Right ventricle myocardium inferior (tissue), 1 donor: ENCODE results near the gene MRPL16. TPM values are rescaled to one million over a fixed set of nuclear protein-coding genes. Genes with fewer than 3 reads are reported as not detected.
"Not testable (repeated sequence)": the region's sequence is repeated elsewhere in the genome, so short reads cannot be mapped to it uniquely, and the experiment has no call there.

Experiments
- ATAC-seq: fragments of 200-7000 bp; cut with Tn5 transposase; one replicate; pipeline ENCODE4 v1.9.1; 2020; ENCODE audit warnings: mild to moderate bottlenecking, moderate library complexity
- DNase-seq: peaks from one replicate; pipeline ENCODE4 v3.0.0; 2021; ENCODE audit errors: missing footprints
- intact Hi-C: fragments of 100-400 bp; cut with DNase I; formaldehyde crosslinking; loops from one replicate; pipeline ENCODE4 v1.11.0; 2022
- total RNA-seq: library from RNA; stranded (reverse); fragmentation: NEBNext Ultra II Directional; extraction: Animal tissue kit (Norgen Biotek cat#: 25700); gene quantifications from one replicate; pipeline ENCODE4 v1.2.1, GENCODE V29; 2021
- donor health status: DM: no; HTN: yes; CAD: no; lungs with severe emphysema.

Gene MRPL16
- total RNA-seq, 1 donor from 2014 or later, result 92.9 TPM

DNA sequence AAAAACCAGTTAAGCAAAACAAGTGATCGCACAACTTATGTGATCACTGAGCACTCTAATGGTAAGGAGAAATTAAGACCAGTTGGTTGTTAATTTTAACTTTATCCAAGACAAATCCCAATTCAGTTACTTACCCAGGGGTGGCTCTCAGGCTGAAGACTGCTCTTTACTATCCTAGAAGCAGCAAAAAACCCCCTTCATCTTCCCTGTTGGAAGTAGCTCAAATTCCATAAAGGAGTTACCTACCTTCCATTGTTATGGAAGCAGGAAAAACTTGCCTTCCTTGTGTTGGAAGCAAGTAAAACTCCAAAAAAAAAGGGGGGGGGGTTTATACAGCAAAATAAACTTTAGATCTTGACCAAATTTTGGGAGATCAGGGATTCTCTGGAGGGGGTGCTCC is 5.2 kb upstream of the MRPL16 start:
- DNase-seq (no peak), ATAC-seq (no peak)
- intact Hi-C loops, result no loop called here

DNA sequence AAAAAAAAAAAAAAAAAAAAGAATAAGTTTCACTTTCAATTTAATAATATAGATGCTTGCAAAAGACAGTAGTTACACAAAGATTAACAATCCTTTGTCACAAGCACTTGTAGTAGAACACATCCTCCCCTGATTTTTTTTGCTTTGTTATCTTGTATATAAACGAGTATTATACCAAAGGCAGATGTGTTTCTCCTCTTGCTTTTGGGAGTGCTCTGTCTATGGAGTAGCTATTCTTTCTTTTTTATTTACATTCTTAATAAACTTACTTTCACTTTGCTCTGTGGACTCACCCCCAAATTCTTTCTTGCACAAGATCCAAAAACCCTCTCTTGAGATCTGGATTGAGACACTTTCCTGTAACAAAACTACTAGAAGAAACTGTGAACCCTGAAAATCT is 3.4 kb upstream of the MRPL16 start:
- DNase-seq (no peak), ATAC-seq (no peak)
- intact Hi-C loops, result no loop called here

DNA sequence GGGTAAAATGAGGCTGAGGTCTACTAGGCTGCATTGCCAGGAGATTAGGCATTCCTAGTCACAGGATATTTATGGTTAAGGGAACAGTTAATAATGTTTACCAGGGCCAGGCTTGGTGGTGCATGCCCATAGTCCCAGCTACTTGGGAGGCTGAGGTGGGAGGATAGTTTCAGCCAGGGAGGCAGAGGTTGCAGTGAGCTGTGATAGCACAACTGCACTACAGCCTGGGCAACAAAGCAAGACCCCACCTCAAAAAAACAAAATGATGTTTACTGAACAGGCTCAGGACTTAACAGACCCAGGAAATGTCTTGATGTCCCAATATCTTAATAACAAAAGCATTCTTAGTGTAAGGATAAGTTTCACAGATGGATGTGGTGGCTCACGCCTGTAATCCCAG is 2.8 kb upstream of the MRPL16 start:
- intact Hi-C loops, result no loop called here
- ATAC-seq, result no peak

DNA sequence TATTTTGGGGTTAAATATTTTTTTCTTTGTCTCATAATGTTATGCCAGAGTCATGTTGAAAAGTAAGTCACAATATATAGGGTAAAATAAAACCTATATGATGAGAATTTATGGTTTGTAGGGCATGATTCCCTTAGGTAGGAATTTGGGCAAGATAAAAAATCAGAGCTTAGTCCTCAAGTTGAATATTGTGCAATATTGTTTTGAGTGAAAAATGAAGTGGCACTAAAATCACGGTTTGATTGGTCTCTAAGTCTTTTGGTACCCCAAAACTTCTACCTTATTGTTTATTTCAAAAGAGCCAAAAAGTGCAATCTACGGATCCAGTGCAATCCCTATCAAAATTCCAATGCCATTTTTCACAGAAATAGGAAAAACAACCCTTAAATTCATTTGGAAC is 1.6 kb upstream of the MRPL16 start:
- no peak for ATAC-seq
- DNase-seq, result no peak
- intact Hi-C loops, result no loop called here

More for the DNA sequence above, 2.8 kb upstream of the MRPL16 start:
- DNase-seq, result no peak

DNA sequence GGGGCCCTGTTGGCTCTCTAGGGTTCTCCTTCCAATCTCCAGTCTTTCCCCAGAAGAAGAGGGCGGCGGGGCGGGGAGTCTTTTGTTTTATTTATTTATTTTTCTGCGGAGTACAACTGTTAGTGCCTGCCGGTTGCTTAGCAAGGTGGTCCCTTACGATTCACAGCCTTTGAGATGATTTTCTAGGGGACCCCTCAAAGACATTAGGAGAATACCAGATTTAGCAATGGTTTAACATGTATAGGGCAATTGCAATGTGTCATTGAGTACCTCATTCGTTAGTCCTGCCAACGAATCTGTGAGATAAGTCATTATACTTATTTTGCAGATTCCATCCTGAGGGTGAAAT is 307 bp upstream of the MRPL16 start:
- DNase-seq (no peak), ATAC-seq (no peak)
- intact Hi-C loops, result loop anchor here (2.0 kb wide), 1 partner anchor 56 kb away; the partner anchor contains the start of gene STX3

DNA sequence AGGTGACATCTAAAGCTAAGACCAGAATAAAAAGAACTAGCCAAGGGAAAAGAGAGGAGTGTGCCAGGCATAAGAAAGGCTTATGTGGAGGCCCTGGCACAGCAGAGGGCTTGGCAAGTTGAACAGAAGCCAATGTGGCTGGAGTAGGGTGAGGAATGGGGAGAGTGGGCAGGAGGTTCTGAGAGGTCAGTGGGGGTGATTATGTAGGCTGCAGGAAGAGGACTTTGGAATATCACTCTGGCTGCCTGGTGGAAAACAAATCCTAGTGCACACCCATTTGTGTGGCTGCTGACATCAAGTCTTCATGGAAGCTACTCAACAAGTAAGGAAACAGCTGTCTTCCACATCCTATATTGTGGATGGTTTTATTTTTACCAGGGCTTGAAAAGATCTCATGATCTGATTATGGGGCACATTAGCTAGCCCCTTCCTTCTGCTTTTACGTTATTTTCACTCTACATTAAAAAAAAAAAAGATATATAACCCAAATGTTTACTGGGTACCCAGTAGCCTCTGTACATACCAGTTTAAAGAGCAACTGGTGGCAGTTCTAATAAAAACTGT is 3.4 kb downstream of the MRPL16 start:
- ATAC-seq, result no peak
- DNase-seq, result no peak
- intact Hi-C loops, result no loop called here

DNA sequence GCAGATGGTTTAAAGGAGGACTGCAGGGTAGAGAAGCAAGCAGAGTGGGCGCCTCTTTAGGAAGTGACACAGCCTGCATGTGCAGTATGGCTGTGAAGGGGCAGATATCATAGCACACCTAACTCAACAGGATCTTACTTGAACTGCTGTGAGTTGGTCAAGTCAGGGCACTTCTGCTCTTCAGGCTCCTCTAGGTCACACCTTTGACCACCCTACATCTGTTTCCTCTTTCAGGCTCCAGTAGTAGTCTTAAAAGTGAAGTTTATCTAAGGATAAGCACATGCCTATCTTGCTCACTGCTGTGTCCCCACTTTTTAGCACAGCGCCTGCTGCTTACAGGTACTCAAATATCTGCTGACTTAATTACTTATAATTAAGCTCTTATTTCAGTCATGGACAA is 6.5 kb downstream of the MRPL16 start:
- no peak for DNase-seq
- intact Hi-C loops, result loop anchor here (2.0 kb wide), 1 partner anchor 135 kb away; the partner anchor contains the start of gene PATL1
- no peak for ATAC-seq

DNA sequence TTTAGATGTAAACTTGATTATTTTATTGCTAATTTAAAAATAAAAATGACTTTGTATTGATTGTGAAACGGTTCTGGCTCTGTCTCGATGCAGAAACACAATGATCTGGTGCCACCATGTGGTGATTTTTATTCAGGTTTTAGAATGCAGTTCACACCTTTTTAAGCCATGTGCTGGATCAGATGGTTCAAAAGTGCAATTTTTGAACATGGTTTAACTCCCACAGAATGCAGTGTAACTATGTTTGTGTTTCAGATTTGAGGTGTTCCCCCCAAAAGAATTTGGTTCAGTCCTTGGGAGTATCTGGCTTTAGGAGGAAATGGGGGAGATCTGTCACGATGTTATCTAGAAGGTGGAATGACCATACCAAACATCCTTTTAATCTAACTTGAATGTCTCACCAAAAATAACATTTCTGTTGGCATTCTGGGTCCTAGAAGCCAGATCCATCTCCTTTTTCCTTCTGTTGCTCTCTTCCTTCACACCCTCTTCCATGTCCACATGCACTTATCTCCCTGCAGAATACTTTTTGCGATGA is 7.9 kb downstream of the MRPL16 start:
- DNase-seq, result no peak
- ATAC-seq, result peak; percentile 87
- intact Hi-C loops, result loop anchor here (1.0 to 2.0 kb wide), 2 partner anchors 48 to 266 kb away; no protein-coding TSS in a partner anchor

DNA sequence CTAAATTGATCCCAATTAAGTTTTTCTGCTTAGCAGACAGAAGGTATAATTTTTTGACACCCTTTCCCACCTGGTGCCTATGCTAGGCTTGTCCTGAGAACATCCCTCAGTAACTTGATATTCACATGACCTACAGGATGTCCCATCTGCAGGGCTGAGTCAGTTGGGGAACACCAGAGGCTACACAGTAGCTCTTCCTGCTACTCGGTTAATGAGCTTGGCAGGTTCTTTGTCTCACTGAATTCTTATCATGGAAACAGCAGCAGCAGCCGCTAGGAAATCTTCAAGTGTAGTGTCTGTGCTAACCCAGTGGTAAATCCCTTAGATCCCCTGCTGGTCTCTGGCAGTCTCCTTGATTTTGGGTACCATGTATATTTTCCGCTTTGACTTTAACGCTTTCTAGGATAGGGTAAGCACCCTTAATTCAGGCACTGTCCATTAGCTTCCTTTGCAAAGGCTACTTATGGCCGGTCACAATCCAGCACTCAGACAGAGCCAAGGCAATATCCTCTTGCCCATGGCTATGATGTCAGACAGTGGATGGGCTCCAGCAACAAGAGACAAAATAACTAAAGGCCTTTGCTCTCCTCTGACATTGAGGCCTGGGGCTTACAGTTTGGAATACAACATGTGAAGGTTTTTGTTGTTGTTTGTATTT is 8.5 kb downstream of the MRPL16 start:
- intact Hi-C loops, result loop anchor here (1.0 to 2.0 kb wide), 2 partner anchors 48 to 265 kb away; no protein-coding TSS in a partner anchor
- DNase-seq (no peak), ATAC-seq (peak; percentile 83)

DNA sequence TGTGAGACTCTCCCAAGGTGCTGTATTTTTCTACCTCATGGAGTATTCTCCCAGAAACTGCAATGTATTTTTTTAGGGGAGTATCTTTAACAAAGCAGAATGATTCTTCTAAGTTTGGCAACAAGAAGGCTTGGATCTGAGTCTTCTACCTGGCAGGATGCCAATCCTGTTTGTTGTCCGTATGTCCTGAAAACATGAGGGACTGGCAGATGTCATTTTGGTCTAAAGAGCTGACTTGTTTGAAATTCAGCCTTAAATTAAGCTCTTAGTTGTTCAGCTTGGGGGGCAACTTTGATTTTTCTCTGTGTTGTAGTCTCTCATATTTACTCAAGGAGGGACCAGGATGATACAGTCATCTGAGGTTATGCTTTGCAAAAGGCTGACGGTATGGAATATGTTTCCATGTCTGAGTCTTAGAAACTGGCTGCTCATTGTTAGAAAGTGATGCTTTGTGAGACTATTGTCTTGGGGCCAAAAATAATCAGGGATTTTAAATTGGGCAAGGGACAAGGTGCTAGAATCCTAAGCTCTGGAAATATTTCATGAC is 9.3 kb downstream of the MRPL16 start:
- intact Hi-C loops, result no loop called here
- no peak for ATAC-seq

DNA sequence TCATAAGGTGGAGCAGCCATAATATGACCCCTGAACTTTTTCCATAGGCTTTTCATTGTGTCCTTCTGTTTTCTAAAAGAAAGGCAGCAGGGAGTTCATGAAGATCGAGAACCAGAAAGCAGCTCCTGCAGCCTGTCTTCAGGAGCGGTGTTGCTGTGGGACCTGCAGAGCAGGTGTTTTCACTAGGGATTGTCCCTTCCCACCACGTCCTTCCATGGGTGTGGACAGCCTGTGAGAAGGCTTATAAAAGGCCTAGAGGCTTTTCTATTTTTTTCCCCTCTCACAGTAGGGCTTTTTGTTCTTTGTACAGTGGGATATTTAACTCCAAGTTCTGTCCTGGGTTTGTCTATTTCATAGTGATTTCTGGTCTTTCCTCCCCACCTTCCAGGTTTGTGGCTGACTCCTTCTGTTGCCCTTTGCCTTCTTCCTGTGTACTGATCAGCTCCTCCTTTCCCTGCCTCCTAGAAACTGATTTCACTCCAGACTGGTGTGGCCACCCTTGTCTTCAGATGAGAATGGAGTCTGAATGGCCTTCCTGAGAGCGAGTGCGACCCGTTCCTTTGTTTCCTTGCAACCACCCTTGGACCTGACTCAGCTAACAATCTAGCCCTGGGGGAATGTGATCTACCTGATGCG is 10.1 kb downstream of the MRPL16 start:
- intact Hi-C loops, result no loop called here
- ATAC-seq (no peak), DNase-seq (no peak)

More for the DNA sequence above, 9.3 kb downstream of the MRPL16 start:
- DNase-seq, result no peak

DNA sequence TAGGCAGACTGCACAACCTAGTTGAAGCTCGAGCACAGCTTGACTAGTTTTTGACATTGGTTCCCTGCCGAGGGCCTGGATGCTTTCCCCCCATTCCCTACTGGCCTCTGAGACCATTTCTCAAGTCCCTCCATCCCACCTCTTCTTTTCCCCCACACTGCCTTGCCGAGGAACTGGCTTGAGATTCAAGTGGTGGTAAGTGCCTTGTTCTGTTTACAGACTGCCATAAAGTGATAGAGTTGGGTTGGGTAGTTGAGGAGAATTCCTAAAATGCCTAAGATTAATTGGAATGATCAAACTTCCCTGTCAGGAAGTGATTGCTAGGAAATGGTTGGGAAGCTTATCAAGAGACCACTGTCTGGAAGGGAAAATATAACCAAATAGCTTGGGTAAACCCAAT is 16.2 kb downstream of the MRPL16 start:
- intact Hi-C loops, result no loop called here
- no peak for ATAC-seq
- no peak for DNase-seq

DNA sequence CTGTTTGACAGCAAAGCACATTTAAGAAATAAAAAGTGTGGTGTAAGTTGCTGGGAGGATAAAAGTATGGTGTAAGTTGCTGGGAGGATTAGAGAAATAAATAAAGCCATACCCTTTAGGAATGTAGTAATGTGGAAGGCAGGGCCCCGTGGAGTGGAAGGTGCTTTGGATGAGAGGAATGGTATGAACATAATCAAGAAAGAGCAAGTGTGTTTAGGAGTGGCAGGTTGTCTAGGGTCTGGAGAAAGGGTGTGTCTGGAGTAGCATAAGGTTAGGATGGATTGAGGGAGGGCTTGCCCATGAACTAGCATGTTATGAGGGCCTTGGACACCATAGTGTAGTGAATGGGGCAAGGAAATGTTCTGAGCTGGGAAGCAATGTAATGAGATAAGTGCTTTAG is 18.1 kb downstream of the MRPL16 start:
- intact Hi-C loops, result no loop called here
- no peak for ATAC-seq
- DNase-seq, result no peak

DNA sequence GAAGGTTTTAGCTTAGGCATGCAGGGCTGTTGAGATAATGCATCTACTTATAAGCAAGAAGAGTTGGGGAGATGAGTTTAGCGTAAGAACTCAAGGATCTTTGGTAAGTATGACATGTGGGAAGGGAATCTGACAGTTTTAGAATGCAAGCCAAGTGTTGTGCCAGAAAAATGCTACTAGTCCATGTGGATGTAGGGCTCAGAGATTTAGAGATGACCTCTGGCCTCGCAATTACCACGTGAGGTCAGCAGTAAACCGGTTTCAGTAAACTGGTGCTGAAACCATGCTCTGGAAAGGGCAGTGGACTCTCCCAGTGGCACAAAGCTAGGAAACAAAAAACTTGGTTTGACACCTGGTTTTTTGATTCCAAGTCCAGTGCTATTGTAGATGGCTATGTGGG is 18.9 kb downstream of the MRPL16 start:
- intact Hi-C loops, result no loop called here
- DNase-seq, result no peak
- no peak for ATAC-seq

DNA sequence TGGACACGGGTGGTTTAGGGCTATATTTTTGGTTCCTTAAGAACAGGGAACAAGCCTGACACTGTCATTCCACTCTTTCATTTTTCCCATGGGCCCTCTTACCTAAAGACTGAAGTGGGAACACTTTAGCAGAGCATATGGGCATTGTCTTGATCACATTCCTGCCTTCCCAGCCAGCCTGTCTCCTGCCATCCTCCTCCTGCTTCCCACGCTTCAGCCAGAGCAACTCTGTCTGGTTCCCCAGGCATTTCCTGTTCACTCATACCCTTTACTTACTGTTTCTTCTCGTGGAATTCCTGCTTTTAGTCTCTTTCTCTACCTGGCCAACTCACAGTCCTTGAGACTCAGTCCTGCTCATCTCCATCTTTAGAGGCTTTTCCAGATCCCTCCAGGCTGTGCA is 22.8 kb downstream of the MRPL16 start:
- intact Hi-C loops, result no loop called here
- no peak for ATAC-seq
- DNase-seq, result no peak

DNA sequence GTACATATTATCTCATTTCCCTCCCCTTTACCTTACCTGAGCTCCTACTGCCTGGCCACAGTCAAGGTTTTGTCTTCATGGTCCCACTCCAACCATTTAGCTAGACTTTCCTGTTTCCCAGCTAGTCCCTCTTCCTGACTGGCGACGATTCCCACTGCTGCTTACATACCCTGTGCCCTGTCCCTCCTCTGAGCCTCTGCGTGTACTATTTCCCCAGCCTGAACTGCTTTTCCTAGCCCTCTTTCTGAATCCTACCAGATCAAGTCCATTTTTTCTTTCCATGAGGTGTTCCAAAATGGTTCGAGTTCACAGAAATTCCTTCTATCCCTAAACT is 23.4 kb downstream of the MRPL16 start:
- no peak for ATAC-seq

DNA sequence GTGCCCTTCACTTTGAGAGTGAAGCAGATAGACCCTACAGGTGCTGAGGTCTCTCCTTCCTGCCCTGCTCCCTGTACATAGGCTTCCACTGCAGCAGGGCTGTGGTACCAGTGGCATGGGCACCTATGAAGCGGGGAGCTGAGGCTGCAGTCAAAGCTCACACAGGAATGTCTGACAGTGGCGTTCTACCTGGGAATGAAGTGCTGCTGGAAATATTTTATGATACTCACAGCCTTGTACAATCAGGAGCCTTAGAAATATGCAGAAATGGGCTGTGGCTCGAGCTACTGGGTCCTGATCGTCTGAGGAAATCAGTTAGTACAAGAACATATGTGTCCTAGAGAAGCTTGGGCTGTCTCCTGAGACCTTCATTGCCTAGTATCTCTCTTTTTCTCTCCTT is 24.8 kb downstream of the MRPL16 start:
- intact Hi-C loops, result no loop called here
- DNase-seq, result no peak
- no peak for ATAC-seq

More for the DNA sequence above, 23.4 kb downstream of the MRPL16 start:
- DNase-seq, result no peak
- intact Hi-C loops, result no loop called here

DNA sequence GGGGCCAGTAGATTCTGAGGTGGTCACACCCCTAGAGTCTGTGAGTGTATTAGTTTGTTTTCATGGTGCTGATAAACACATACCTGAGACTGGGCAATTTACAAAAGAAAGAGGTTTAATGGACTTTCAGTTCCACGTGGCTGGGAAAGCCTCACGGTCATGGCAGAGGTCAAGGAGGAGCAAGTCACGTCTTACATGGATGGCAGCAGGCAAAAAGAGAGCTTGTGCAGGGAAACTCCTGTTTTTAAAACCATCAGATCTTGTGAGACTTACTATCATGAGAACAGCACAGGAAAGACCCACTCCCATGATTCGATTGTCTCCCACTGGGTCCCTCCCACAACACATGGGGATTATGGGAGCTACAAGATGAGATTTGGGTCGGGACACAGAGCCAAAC is 26.1 kb downstream of the MRPL16 start:
- intact Hi-C loops, DNase-seq, ATAC-seq: not testable (repeated sequence)

DNA sequence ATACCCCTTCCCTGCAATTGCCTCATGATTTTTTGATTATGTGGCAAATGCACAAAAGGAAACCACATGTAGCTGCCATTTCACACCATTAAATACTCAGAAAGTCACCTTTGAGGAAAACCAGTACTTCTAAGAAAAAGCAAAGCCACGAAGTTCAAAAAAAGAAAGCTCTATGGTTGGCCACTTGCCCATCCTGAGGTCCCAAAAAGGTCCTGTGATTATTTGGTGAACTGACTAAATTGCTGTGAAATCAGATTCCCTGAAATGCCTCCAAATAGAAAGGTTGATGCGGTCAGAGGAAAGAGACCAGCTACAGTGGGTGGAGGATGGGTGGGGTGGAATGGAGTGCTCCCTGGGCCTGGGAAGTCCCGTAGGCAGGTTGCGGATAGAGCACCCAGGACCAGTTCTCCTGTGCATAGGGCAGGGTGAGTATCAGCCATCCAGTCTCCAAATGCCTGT is 26.9 kb downstream of the MRPL16 start:
- intact Hi-C loops, result no loop called here
- no peak for DNase-seq
- no peak for ATAC-seq

DNA sequence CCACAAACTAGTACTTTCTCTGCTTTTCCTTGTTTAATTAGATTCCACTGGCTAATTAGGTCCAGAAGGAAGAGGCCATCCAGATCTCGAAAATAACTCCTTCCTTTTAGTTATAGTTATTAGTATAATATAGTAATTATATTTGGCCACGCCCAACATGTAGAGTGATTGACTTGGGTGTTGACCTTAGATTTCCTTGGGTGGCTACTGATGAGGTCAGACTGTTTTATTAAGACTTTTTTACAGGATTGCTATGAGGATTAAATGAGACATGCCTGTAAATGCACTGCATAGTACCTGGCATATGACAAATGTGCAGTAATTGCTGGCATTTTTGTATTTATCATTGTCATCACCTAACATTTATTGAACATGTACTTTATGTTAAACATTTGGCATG is 28.5 kb downstream of the MRPL16 start:
- ATAC-seq (no peak), DNase-seq (no peak)
- intact Hi-C loops, result no loop called here
